Keratinocyte (primary cell): ENCODE data around the gene ZFPM1. TPM values are rescaled to one million over a fixed set of nuclear protein-coding genes. Genes with fewer than 3 reads are reported as not detected.

ENCODE experiments used
- DNase-seq: peaks from one replicate; pipeline ENCODE4 v3.0.0-alpha.2; 2011; ENCODE audit warnings: low read depth, missing footprints, low spot score
- FAIRE-seq: peaks from 2 replicates; lab custom pipeline; 2011; peaks lifted over from hg19 to GRCh38; lab: Jason Lieb, UNC
- H2AFZ ChIP-seq: 2 replicates; pipeline ENCODE4 v1.6.0; 2012; ENCODE audit warnings: low read length, control low read depth, inconsistent platforms; ENCODE audit not compliant: control insufficient read depth
- H3K27ac ChIP-seq: 2 replicates; pipeline ENCODE4 v1.5.1; 2011; ENCODE audit warnings: low read length; ENCODE audit not compliant: control insufficient read depth, insufficient read depth
- H3K27me3 ChIP-seq: 3 replicates; pipeline ENCODE4 v1.6.0; 2011; ENCODE audit warnings: low read length; ENCODE audit not compliant: control insufficient read depth, insufficient read depth; ENCODE audit errors: extremely low read depth
- H3K36me3 ChIP-seq, 2 experiments: 2 replicates in 1 of 2; 3 replicates in 1 of 2; pipeline ENCODE4 v1.5.1; 2011; ENCODE audit warnings: low read length in 2 of 2, mild to moderate bottlenecking in 1 of 2; ENCODE audit not compliant: control insufficient read depth in 2 of 2, insufficient read depth in 2 of 2; ENCODE audit errors: extremely low read depth in 1 of 2
- H3K4me1 ChIP-seq: 3 replicates; pipeline ENCODE4 v1.5.1; 2011; ENCODE audit warnings: low read length; ENCODE audit not compliant: control insufficient read depth, insufficient read depth; ENCODE audit errors: extremely low read depth
- H3K4me2 ChIP-seq: 3 replicates; pipeline ENCODE4 v1.6.0; 2011; ENCODE audit warnings: low read depth, low read length; ENCODE audit not compliant: control insufficient read depth, insufficient read depth; ENCODE audit errors: extremely low read depth
- H3K4me3 ChIP-seq, 3 experiments: fragments of 200-600 bp in 1 of 3; sonication (generic) in 1 of 3; 2 replicates in 2 of 3; 3 replicates in 1 of 3; pipeline ENCODE4 v1.5.1; 2011 to 2016; ENCODE audit warnings: low read length in 3 of 3, mild to moderate bottlenecking in 3 of 3, control low read depth in 2 of 3, inconsistent platforms in 1 of 3, low read depth in 1 of 3, mixed read lengths in 1 of 3, mixed run types in 1 of 3, moderate library complexity in 1 of 3; ENCODE audit not compliant: control insufficient read depth in 2 of 3, insufficient read depth in 2 of 3; ENCODE audit errors: extremely low read depth in 1 of 3
- H3K79me2 ChIP-seq: 2 replicates; pipeline ENCODE4 v1.6.0; 2012; ENCODE audit warnings: low read length; ENCODE audit not compliant: control insufficient read depth, insufficient read depth
- H3K9ac ChIP-seq: 3 replicates; pipeline ENCODE4 v1.6.0; 2011; ENCODE audit warnings: low read length; ENCODE audit not compliant: control insufficient read depth, insufficient read depth; ENCODE audit errors: extremely low read depth
- H3K9me1 ChIP-seq: 3 replicates; pipeline ENCODE4 v1.6.0; 2011; ENCODE audit warnings: low read length; ENCODE audit not compliant: control insufficient read depth, insufficient read depth; ENCODE audit errors: extremely low read depth
- H3K9me3 ChIP-seq: 2 replicates; pipeline ENCODE4 v1.5.1; 2012; ENCODE audit warnings: low read depth, low read length; ENCODE audit not compliant: control insufficient read depth
- H4K20me1 ChIP-seq: 3 replicates; pipeline ENCODE4 v1.6.0; 2011; ENCODE audit warnings: low read length; ENCODE audit not compliant: control insufficient read depth, insufficient read depth; ENCODE audit errors: extremely low read depth
- CTCF ChIP-seq, 3 experiments: IDR thresholded peaks in 1 of 3; conservative IDR thresholded peaks in 1 of 3; optimal IDR thresholded peaks in 1 of 3; 2 replicates in 2 of 3; 3 replicates in 1 of 3; pipeline versions ENCODE3 to v1.5.1; 2011; ENCODE audit warnings: low read length in 3 of 3, mild to moderate bottlenecking in 3 of 3, moderate library complexity in 2 of 3, control low read depth in 1 of 3, inconsistent platforms in 1 of 3; ENCODE audit not compliant: insufficient read depth in 2 of 3; ENCODE audit errors: extremely low read depth in 1 of 3
- EZH2 ChIP-seq: IDR thresholded peaks from one replicate; pipeline ENCODE4 v1.6.1; 2012; ENCODE audit warnings: inconsistent platforms, mild to moderate bottlenecking, low read length, moderate library complexity
- dilution Hi-C: fragments of 300-500 bp; cut with MboI; formaldehyde crosslinking; loops from one replicate; pipeline ENCODE4 v1.7.0; 2020; ENCODE audit warnings: low sequenced_read_pairs; ENCODE audit not compliant: extremely low pct_ligation_motif_present
- polyA plus RNA-seq, 5 experiments: library from polyadenylated mRNA; depleted of rRNA in 3 of 5; stranded (reverse) in 3 of 5; stranded (forward) in 1 of 5; unstranded in 1 of 5; fragments of >200 nt; gene quantifications; 1 replicate in 1 of 5; 2 replicates in 3 of 5; 3 replicates in 1 of 5; pipeline versions ENCODE4 v1.2.1 to v1.2.3, GENCODE V29; 2011 to 2012; ENCODE audit warnings: missing spikeins in 2 of 5, low read depth in 1 of 5, low replicate concordance in 1 of 5

The ZFPM1 gene
- polyA plus RNA-seq, 1 donor (not counting 4 experiments of a cell fraction or from before 2014, with no cell fraction given): 0.42 TPM

DNA sequence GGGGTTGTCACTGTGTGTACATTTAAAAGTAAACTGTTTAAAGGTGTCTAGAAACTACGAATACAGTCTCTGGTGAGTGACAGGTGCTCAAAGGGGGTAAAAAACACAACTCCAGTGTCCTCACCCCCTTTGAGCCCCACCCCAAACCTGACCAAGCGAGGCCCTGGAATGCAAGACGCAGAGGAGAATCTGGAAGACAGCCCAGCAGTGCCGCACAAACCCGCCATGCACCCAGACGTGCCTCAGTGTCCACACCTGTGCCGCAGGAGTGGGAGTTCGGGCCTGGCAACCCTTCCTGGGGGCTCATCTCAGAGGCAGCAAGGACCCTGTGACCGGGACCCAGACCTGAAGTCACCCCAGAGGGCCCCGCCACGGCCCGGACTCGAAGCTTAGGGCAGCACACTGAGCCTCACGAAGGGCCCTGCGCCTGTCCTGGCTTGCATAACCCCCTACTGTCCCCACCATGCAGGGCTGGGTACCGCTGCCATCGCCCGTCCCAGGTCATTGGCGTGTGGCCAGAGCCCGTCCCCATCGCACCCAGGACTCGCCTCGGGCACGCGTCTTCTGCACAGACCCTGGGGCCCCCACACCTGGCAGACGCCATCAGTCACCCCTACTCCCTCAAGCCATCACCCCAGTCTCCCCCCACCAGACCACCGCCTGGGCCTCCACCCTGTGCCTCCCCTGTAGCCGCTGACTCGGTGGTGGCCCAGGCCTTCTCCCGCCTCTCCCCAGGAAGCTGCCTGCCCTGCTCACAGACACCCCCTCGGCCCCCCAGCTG lies 84.1 kb downstream of the ZFPM1 start:
- Histone ChIP-seq H3K9ac (no peak overlapping the region), H2AFZ (no peak overlapping the region)

GRCh38 chr16:88537859-88538258 lies 84.8 kb downstream of the ZFPM1 start:
- H3K27me3 ChIP-seq: peaks cover 39% of the 10 kb centered on the region
- H3K9me1 ChIP-seq: no peaks in the 10 kb centered on the region
- no peak overlapping the region for H3K4me2 ChIP-seq
- no peak overlapping the region for H3K9ac ChIP-seq
- H2AFZ ChIP-seq: no peak overlapping the region
- no peaks in the 10 kb centered on the region for H3K36me3 ChIP-seq
- H4K20me1 ChIP-seq: no peaks in the 10 kb centered on the region
- peaks cover 3% of the 10 kb centered on the region for H3K9me3 ChIP-seq
- TF ChIP-seq EZH2 (no peak), CTCF (optimal IDR thresholded peaks at IDR 0.05 in 1 of 3, IDR thresholded peaks at IDR 0.05 in 1 of 3, conservative IDR thresholded peaks at IDR 0.05 in 1 of 3; ENCODE audit: extremely low read depth in 1 of 3, insufficient read depth in 2 of 3, low read length in 3 of 3) (no peak)
- FAIRE-seq (no peak), DNase-seq (no peak)
- peaks cover 13% of the 10 kb centered on the region for H3K4me1 ChIP-seq
- no peak overlapping the region for H3K4me3 ChIP-seq
- peaks cover 3% of the 10 kb centered on the region for H3K79me2 ChIP-seq
- no peak overlapping the region for H3K27ac ChIP-seq
- dilution Hi-C loops: no loop called here

More for the DNA sequence above, 84.1 kb downstream of the ZFPM1 start:
- no peaks in the 10 kb centered on the region for H3K9me3 ChIP-seq
- no peaks in the 10 kb centered on the region for H4K20me1 ChIP-seq
- FAIRE-seq: no peak
- dilution Hi-C loops: no loop called here
- H3K9me1 ChIP-seq: no peaks in the 10 kb centered on the region
- TF ChIP-seq EZH2 (no peak), CTCF (optimal IDR thresholded peaks at IDR 0.05 in 1 of 3, IDR thresholded peaks at IDR 0.05 in 1 of 3, conservative IDR thresholded peaks at IDR 0.05 in 1 of 3; ENCODE audit: extremely low read depth in 1 of 3, insufficient read depth in 2 of 3, low read length in 3 of 3) (peak; percentile 24 to 48 (median 27))
- peaks cover 39% of the 10 kb centered on the region for H3K27me3 ChIP-seq
- no peak overlapping the region for H3K4me3 ChIP-seq
- peak overlapping the region; percentile 37 for H3K4me2 ChIP-seq
- DNase-seq: no peak
- peaks cover 13% of the 10 kb centered on the region for H3K4me1 ChIP-seq
- H3K79me2 ChIP-seq: peaks cover 3% of the 10 kb centered on the region
- no peak overlapping the region for H3K27ac ChIP-seq
- H3K36me3 ChIP-seq: no peaks in the 10 kb centered on the region
